HG03108 (cell line): ENCODE data around the gene UGT1A5.

Experiments used
- ATAC-seq: cut with Tn5 transposase; IDR thresholded peaks from one replicate; pipeline ENCODE4 v1.9.1; 2021; ENCODE audit warnings: moderate library complexity; ENCODE audit not compliant: unreplicated experiment

UGT1A5 gene

DNA sequence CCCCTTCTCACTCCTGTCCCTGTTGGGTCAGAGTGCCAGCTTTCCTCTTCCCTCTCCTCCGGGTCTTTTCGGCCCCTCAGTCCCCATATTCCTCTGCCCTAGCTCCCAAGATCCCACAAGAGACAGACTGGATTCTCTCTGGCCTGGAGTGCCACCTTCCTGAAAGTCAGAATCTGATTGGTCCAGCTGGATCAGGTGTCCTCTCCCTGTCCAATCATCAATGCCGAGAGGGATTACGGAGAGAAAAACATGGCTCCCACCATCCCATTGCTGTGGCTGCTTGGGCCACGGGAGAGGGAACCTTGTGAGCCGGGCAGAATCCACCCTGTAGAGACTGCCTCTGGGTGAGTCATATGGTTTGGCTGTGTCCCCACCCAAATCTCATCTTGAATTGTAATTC is 62.7 kb downstream of the UGT1A5 start:
- no peak for ATAC-seq

DNA sequence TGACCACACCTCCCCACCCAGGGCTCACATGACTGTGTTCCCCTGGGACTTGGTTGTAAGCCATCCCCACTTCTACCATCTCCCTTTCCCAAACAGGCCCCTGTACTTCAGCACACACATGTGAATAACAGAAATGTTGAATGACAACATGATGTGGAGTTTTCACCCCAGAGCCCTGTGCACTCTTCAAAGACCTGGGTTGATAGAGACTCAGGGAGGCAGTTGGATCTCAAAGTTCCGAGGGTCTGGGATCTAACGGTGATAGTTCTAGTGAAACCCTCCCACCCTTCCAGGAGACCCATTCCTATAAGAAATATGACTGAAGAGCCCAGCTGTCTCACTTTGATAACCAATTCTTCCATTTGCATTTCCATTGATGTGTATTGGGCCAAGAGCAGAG is 65.3 kb downstream of the UGT1A5 start, which contains the start of gene MROH2A:
TSS of gene MROH2A (plus strand) at position 301 of the 400 bp plus-strand sequence. CDS start 1,029 bp downstream, outside the sequence.
- no peak for ATAC-seq

DNA sequence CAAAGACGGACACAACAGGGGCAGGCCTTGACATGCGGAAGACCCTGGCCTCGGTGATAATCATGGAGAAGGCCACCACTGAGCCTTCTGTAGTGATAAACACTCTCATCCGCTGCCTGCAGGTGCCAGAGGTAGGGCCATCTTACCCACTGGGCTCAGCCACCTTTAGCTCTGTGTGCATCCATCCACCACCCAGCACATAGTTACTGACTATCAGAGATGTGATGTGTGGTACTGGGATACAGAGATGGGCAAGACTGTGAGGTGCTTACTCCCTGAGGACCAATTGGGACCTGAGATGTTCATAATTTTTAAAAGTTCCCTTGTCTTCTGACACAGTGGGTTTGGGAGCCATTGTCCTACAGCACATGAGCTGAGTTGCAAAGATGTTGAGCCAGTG is 67.0 kb downstream of the UGT1A5 start:
- no peak for ATAC-seq

DNA sequence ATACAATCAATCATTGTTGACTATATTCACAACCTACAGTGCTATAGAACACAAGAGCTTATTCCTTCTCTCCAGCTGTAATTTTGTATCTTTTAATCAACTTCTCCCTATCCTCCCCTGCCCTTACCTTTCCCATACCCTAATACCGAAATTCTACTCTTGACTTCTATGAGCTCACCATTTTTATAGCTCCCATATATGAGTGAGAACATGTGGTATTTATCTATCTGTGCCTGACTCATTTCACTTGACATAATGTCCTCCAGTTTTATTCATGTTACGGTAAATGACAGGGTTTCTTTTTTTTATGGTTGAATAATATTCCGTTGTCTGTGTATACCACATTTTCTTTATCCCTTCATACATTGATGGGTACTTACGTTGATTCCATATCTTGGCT is 68.1 kb downstream of the UGT1A5 start:
- no peak for ATAC-seq

DNA sequence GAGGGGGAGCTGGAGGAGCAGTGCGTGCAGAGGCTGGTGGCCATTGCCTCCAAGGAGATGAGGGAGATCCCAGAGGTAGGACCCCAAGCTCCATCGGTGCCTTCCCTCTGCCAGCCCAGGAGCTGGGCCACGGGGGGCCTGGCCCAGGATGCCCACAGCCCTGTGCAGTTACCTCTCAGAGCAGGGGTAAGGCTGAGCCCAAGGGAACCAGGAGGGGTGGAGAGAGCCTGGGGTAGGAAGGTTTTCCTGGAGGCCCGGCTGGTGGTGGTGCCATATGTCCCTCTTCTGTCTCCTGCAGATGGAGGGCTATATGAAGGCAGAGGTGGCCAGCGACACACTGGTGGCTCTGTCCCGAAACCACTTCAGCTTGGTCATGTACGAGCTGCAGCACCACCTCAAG is 76.8 kb downstream of the UGT1A5 start:
- ATAC-seq: no peak

DNA sequence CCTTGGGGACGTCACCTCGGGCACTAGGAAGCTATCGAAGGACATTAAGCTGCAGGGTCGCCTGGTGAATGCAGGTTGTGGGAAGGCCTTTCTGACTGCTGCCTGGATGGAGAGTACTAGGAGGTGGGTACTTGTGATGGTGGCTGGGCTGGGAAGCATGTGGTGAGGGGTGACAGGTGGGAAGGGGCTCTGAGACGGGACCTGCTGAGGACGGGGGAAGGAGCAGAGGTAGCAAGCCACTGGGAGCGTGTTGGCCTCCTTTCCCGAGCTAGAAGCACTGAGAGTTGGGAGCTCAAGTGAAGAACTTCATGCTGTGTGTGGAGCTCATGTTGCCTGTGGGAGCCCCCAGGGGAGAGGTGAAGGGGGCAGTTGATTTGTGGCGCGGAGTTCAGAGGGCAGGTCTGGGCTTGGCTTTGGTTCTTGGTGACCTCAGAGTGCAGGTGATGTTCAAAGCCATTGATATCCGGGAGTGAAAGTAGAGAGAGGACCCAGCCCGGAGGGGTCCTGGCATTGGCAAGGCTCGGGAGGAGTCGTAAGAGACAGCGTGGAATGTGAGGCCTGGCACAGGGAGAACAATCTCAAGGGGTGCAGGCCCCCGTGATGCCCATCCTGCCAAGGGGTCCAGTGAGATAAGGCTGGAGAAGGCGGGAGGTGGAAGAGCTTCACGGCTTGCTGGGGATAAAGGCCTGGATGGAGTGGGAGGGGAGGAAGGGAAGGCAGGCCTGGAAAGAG is 78.6 kb downstream of the UGT1A5 start:
- ATAC-seq: no peak

DNA sequence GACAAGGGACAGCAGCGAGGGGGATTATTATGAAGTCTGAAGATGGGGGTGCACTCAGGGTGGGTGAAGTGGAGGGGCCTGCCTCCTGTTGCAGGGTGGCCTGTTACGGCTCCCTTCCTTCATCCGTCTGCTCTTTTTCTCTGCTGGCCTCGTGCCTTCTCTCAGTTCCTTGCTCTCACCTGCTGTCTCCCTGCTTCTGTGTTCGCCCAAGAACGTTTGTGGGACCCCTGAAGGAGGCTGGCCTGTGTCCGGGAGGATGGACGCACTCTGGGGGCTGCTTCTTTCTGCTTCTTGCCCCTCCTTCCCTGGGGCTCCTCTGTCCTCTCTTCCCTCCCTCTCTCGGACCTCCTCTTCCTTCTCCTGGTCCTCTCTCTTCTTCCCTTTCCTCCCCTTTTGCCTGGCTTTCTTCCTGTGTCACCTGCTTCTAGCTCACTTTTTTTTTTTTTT is 79.2 kb downstream of the UGT1A5 start:
- no peak for ATAC-seq

DNA sequence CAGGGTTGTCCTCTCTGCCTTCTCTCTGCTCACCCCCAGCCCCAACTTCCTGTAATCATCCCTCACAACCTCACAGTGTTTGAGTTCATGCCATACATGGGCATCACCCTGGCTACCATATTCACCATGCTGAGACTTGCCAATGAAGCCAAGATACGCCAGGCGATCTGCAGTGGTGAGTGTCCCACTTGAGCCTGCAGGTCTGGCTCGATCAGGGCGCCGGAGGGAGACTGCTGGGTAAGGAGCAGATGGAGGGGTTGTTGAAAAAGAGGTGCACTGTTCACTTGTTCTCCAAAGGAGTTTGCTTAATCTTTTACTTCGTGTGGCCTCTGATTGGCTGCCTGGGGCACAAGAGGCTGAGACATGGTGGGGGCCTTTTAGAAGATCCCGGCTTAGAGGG is 80.0 kb downstream of the UGT1A5 start:
- no peak for ATAC-seq

DNA sequence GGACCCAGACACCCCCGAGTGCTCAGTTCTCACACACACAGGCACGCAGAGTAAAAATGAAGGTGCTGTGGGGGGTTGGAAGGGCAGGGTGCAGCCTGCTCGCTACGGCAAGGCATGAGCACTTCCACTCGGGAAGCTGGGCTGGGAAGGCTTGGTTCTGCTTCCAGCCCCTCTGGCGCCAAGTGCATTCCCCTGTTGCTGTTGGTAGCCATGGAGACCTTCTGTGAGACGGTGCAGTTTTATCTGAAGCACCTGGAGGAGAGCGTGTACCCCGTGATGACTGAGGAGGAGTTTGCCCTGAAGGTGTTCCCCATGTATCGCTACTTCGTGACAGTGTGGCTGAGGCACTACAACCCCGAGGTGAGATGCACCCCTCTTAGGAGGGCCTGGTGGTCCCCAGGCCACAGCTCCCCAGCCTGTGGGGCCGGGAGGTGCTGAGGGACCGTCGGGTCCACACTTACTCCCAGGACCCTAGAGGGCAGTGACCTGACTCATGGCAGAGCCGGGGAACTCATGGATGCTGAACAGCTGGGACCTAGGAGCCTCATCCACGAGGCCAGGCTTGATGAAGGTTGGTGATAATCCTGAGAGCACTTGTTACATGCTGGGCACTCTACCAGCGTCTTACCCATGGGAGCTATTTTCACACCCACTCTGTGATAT is 80.9 kb downstream of the UGT1A5 start:
- ATAC-seq: no peak

DNA sequence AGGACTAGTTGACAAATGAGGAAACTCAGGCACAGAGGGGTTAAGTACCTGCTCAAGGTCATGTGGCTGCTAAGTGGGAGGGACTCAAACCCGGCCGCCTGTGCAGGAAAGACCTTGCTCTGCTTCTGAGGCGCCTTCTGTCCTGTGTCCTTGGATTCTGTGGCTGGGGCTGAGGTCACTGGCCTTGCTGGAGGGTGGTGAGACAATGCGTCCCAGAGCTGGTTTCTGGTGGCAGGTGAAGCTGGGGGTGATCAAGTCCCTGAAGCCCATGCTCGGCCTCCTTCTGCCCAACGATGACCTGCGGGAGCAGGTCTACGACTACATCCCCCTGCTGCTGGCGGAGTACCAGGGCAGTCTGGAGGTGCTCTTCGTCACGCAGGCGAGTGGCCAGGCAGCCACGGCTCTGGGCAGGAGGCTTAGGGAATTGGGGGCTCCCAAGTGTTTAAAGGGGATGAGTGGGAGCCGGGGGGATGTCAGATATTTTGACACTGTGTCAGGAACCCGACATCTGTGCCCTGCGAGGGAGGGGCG is 81.5 kb downstream of the UGT1A5 start:
- ATAC-seq: no peak

DNA sequence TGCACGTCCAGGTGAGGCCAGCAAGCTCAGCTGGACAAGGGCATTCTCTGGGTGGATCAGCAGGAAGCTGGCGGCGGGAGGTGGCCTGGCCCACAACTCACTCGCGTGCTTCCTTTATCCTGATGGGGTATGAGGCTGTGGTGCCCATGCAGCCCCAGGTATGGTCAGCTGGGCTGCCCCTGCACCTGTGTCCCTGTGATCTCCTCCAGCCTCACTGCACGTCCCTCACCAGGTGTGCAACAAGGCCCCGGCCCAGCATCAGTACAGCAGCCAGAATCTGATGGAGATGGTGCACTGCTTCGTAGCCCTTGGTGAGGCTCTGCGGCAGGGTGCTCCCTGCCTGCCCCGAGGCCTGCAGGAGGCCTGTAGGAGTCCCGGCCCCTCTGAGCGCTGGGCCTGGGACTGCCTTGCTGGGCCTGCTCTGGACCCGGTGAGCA is 83.0 kb downstream of the UGT1A5 start:
- no peak for ATAC-seq

DNA sequence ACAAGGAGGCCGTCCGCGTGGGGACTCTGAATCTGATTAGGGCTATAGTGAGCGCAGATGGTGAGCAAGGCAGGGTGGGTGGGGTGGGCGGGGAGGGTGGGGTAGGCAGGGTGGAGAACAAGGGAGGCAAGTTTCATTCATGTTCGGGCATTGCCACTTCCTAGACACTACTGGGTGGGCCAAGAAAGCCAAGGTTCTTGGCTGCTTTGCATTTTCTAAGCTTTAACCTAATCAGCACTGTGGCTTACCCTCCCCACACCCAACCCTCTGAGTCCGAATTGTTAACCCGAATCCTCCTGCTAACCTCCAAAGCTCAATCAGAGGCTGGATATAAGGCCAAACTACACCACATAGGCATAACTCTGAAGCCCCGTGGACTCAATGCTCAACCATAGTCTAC is 83.5 kb downstream of the UGT1A5 start:
- no peak for ATAC-seq

DNA sequence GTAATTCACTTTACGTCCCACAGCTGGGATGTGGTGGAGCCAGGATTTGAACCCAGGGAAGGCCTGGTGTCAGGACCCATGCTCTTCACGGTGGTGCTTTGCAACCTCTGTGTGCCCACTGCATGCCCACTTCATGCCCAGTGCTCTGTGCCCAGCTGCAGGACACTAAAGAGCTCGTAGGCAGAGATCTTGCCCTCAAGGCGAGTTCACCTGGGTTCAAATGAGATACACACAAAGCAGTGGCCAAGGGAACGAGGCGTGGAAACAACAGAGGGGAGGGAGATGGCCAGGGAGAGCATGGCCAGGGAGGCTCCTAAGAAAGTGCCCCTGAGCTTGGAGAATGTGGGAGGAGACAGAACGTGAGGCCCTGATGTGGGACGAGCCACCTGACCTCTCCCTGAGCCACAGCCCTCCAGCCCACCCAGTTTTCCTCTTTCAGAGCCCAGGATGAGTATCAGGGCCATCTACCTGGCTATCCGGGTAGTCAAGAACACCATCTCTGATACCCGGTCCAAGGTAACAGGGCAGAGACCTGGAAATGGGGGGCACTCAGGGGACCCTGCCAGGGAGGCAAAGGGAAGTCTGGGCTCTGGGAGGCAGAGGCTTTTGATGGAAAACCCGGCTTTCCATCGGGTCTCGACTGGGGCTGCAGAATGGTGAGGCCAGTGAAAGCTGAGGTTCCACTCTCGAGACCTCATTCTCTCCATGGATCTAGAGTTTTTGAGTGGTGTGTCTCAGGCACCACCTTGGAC is 85.8 kb downstream of the UGT1A5 start:
- no peak for ATAC-seq

DNA sequence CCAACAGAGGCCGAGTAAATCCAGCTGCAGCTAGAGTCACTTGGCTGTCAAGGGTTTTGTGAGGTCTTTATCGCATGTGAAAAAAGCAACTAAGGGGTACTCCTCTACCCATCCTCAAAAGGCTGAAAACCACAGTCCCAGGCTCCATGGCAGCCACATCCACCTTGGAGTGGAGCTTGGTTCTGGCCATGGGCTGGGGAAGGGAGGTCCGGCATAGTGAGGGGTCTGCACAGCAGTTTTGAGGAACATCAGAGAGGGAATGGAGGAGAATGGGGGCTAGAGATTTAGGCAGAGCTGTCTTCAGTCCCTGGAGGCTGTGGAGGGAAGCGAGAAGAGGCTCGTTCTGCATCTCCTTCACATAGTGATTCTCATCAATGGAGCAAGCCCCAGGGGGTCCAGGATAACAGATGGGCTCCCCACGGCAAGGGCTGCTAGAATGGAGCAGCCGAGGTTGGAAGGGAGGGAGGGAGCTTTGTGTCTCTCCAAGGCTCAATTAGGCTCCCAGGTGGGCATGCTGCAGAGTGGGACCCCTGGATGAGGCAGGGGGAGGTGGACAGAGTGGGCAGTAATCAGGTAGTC is 86.5 kb downstream of the UGT1A5 start:
- no peak for ATAC-seq

DNA sequence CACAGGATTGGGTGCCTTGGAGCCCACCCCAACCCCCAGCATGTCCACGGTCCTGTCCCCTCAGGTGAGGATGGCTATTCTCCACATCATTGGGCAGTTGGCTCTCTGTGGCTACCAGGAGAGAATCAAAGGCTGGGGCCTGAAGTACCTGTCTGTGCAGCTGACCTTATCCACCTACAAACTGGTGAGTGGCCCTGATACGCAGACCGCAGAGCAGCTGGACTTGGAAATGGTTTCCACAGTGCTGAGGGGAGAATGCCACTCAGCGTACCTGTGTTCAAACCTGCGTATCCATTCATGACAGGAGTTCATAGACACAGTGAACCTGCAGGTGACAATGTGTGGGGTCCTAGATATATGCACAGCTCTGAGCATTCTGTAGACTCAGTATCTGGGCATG is 87.0 kb downstream of the UGT1A5 start:
- ATAC-seq: no peak

DNA sequence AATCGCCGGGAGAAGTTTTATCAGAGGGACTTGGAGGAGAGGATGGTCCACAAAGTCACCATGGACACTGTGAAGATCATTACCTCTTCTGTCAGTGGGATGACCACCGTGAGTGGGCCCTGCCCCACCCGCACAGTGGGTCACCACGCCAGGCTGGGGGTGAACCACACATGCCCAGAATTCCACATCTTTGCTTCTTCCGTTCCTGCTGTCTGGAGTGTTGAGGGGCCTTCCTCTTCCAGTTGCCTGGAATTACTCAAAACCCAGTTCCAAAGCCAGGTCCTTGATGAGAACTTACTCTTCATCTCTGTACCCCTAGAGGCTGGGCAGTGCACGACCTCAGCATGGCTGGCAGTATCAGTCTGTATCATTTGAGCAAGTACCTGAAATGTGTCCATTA is 87.5 kb downstream of the UGT1A5 start:
- no peak for ATAC-seq

DNA sequence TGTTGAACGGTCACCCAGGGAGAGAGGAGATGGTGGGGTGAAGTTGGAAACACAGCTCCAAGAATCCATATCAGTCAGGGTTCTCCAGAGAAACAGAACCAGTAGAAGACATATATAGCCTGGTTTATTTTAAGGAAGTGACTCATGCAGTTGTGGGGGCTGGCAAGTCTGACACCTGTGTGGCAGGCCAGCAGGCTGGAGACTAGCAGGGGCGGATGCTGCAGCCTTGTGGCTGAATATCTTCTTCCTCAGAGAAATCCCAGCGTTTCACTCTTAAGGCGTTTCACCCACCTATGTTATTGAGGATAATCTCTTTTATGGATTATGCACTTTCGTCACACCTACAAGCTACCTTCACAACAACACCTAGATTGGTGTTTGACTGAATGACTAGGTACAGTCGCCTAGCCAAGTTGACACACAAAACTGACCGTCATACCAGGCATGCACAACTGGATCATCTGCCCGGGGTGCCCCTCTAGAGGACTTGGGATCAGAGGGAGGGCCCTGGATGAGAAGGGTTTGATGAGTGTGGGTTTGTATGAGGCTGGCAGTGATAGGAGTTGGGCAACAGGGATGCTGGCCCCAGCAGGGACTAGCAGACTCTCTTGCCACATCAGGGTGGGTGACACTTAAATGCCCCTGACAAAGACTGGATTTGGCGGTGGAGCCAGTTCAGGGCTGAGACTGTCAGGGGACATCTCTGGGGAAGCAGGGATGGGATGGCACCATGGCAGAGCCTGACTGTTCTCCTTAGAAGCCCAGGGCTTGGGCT is 88.8 kb downstream of the UGT1A5 start:
- no peak for ATAC-seq

DNA sequence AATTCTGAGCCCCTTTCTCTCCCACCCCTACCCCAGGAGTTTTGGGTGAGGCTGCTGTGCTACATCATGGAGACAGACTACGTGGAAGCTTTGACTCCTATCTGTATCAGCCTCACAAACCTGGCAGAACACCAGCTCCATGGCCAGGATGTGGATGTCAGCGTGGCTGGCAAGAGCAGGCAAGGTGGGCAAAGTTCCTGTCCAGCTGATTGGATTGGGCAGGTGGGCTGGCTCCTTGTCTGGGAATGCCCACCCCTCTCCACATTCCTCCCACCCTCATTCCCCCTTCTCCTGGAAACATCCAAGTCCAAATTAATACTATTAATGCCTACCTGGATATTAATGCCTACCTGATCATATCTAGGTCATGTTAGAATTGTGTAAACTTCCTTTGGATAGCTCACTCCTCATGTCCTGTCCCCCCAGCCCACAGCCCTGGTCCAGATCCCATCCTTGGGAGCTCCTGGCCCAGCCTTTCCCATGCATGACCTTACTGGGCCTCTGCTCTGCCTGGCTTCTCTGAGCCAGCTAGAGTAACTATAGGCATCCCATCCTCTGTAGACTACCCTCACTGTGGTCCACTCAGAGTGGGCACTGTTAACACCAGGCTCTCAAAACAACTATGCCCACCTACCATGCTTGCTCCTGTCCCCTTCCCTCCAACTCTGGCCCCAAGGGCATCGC is 89.6 kb downstream of the UGT1A5 start:
- no peak for ATAC-seq

DNA sequence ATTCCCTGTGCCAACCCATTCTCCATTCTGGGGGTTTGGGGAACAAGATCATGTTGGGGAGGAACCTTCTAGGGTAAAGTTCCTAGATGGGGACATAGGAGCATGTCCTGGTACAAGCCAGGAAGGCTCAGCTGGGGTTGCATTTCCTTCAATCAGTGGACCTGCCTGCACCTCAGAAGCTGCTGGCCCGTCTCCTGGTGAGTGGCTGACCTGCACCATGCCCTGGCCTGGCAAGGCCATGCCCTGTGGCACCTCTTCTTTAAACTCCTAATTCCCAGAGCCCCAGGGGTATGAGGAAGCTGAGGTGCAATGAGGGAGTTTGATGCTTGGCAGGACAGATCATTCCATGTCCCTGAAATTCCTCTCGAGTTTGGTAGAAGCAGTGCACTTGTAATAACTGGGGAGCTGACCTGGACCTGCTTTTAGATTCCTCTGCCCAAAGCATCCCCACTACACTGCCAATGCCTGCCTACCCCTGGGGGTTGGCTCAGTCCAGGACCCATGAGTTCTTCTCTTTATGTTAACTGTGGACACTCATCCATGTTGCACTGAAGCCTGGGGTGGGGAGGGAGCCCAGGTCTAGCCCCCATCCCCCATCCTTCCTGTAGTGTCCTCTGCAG is 90.7 kb downstream of the UGT1A5 start:
- no peak for ATAC-seq
